VCaP (cell line): Measurements from ENCODE around the gene SYNPO2.

Source experiments
- H3K27ac ChIP-seq: fragments of 450-650 bp; 2 replicates; pipeline ENCODE4 v1.5.1; 2017
- TF ChIP-seq, protein P1 (sequence below): fragments of 450-650 bp; conservative IDR thresholded peaks from 2 replicates; pipeline ENCODE4 v1.5.1; 2017; ENCODE audit warnings: mild to moderate bottlenecking, moderate library complexity

SYNPO2 gene

DNA sequence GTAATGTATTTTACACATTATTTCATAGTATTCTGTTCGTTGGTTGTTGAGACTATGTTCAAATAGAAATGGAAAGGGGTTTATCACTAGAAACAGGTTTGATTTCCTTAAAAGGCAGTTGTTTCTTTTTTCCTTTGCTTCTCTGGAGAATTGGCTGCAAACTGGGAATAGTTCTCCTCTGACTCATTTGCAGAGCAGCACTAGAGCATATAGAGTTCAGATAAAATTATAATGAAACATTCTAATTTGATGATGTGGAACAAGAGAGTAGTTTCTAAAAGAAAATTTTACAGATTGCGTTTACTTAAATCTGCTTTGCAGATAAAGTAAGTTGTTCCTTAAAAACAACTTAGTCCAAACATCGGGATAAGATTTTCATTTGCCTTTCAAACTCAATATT lies 29.7 kb downstream of the SYNPO2 start:
- TF ChIP-seq, protein P1, sequence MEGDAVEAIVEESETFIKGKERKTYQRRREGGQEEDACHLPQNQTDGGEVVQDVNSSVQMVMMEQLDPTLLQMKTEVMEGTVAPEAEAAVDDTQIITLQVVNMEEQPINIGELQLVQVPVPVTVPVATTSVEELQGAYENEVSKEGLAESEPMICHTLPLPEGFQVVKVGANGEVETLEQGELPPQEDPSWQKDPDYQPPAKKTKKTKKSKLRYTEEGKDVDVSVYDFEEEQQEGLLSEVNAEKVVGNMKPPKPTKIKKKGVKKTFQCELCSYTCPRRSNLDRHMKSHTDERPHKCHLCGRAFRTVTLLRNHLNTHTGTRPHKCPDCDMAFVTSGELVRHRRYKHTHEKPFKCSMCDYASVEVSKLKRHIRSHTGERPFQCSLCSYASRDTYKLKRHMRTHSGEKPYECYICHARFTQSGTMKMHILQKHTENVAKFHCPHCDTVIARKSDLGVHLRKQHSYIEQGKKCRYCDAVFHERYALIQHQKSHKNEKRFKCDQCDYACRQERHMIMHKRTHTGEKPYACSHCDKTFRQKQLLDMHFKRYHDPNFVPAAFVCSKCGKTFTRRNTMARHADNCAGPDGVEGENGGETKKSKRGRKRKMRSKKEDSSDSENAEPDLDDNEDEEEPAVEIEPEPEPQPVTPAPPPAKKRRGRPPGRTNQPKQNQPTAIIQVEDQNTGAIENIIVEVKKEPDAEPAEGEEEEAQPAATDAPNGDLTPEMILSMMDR, result no peak
- H3K27ac ChIP-seq, result no peak overlapping the region

DNA sequence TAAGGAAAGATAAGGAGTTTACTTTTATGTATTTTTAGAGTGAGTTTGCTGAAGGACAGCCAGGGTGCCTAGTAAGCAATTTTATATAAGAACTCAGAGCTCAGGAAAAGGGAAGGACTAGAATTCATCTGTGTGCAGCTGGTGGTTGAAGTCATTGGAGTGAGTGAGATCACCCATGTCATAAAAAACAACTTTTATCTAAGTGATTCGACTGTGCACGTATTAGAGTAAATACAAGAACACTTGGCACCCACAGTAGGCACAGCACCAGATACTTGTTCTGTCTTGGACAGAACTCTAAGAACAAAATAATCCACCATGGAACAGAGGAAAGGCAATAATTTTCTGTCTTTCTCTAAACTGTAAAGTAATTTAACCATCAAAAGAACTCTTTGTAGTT lies 31.6 kb downstream of the SYNPO2 start:
- no peak overlapping the region for H3K27ac ChIP-seq
- TF ChIP-seq, protein P1, result no peak

DNA sequence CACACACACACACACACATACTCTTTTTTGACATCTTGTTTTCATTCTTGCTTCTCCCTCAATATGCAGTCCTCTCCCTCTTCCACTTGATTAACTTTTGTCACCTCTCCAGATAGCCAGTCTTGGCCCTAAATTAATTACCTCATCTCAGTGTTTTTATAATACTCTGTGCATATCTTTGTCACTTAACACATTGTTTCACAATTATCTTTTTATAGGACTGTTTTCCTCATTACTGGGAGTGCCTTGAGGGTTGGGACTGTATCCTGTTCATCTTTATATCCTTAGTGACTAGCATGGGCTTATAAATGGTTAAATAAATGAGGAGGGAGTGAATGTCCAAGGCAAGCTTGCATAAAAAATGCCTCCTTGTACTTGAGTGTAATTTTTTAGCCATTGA lies 33.1 kb downstream of the SYNPO2 start:
- TF ChIP-seq, protein P1, result no peak
- no peak overlapping the region for H3K27ac ChIP-seq

DNA sequence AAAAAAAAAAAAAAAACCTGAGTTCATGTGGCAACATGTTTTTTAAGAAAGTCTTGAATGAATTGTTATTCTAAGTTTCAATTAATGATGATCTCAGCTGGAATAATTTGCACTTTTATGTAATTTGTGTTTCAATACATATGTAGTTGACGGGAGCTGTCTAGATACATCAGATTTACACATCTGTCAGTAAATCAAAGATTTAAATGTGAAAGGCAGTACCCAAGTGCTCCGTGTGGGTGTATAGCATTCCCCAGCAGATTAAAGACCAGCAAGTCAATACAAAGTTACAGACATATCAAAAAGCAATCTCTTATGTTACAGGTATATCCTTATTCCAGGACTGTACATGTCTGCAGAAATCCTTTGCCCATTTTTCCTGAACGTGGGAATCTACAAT lies 35.2 kb downstream of the SYNPO2 start:
- H3K27ac ChIP-seq, result no peak overlapping the region
- TF ChIP-seq, protein P1, result no peak

DNA sequence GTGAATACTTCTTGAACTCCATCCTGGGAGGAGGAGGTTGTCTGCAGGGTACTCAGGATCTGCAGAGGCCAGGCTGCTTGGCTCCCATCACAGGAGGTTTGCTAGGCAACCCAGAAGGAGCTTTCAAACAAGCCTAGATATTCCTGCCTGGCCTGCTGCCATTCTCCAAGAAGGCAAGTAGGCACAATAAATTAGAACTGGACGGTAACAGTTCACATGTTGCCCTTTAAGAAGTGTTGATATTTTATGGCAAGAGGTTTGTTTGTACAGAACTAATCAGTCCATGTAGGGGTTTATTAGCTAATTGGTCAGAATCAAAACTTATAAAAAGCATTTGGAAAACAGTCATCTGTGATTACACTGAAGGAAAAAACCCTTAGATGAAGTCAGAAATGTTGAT lies 39.3 kb downstream of the SYNPO2 start:
- TF ChIP-seq, protein P1, result no peak
- H3K27ac ChIP-seq, result peak overlapping the region; percentile 51

DNA sequence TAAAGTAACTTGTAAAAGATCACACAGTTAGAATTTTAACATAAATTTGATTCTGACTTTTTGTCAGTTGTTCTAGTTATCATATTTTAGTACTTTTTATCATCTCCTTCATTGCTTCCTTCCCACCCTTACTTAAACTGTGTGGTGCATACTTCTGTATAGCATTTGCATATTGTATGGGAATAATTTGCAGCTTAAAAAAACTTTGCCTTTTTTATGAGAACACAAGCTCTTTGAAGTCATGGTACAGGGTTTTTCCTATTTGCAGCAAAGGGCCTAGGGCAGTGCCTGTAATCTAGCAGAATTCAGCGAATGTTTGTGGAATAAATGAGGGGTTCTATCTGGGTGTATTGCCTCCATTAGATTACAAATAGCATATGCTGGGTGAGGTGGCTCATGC lies 41.6 kb downstream of the SYNPO2 start:
- TF ChIP-seq, protein P1, result no peak
- no peak overlapping the region for H3K27ac ChIP-seq

DNA sequence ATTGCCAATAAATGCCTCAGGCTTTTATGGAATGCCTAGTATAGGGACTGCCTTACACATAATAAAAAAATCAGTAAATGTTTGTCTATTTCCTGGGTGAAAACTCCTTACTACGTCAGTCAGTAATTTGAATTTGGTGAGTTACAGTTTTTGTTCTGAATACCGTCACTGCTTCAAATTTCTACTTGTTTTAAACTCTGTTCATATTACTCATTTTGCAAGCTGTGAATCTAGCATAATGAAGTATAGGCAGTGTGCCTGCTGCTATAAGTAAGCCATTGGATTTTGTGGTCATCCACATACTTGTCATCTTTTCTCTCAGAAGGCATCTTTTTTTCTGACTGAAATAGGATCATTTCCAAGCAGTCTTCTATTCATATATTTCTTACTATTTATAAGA lies 43.1 kb downstream of the SYNPO2 start:
- TF ChIP-seq, protein P1, result no peak
- H3K27ac ChIP-seq, result peak overlapping the region; percentile 19; the same call in 1 of the 2 replicates

DNA sequence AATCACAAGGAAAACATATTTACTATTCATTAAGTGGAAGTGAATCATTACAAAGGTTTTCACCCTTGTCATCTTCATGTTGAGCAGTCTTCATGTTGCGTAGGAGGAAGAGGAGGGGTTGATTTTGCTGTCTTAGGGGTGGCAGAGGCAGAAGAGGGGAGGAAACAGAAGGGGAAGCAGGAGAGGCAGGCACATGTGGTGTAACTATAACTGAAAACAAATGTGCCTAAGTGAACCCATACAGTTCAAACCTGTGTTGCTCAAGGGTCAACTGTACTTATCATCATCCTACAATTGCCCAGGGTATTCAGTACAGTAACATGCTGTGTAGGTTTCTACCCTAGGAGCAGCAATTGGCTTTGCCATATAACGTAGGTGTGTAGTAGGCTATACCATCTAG lies 47.2 kb downstream of the SYNPO2 start:
- TF ChIP-seq, protein P1, result no peak
- H3K27ac ChIP-seq, result no peak overlapping the region
